ENCODE measurements around the gene NCAM1.

- TF ChIP-seq CTCF (IDR thresholded peaks at IDR 0.05), result no peak
- TF ChIP-seq POLR2A (IDR thresholded peaks at IDR 0.05), result no peak
Measured at GRCh38 chr11:113213549-113213948, 252.3 kb downstream of the NCAM1 start.

Data from thyroid gland (tissue), 4 donors.